Hematopoietic multipotent progenitor cell treated with erythropoietin and hydrocortisone succinate and interleukin-3 and kit ligand, for 4 days (in vitro differentiated cells): Measurements from ENCODE around the gene PLEKHM1.
"Not testable (repeated sequence)": the region's sequence is repeated elsewhere in the genome, so short reads cannot be mapped to it uniquely, and the experiment has no call there.

Source experiments
- DNase-seq: peaks from one replicate; pipeline ENCODE4 v3.0.0-alpha.2; 2015

PLEKHM1 gene

DNA sequence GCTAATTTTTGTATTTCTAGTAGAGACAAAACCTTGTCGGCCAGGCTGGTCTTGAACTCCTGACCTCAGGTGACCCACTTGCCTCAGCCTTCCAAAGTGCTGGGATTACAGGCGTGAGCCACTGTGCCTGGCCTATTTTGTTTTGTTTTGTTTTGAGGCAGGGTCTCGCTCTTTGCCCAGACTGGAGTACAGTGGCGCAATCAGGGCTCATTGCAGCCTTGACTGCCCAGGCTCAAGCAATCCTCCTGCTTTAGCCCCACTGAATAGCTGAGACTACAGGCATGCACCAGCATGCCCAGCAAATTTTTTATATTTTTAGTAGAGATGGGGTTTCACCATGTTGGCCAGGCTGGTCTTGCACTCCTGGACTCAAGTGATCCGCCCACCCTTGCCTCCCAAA lies 30.1 kb downstream of the PLEKHM1 start:
- not testable (repeated sequence) for DNase-seq

GRCh38 chr17:45454341-45454740 lies 36.2 kb downstream of the PLEKHM1 start:
- not testable (repeated sequence) for DNase-seq

DNA sequence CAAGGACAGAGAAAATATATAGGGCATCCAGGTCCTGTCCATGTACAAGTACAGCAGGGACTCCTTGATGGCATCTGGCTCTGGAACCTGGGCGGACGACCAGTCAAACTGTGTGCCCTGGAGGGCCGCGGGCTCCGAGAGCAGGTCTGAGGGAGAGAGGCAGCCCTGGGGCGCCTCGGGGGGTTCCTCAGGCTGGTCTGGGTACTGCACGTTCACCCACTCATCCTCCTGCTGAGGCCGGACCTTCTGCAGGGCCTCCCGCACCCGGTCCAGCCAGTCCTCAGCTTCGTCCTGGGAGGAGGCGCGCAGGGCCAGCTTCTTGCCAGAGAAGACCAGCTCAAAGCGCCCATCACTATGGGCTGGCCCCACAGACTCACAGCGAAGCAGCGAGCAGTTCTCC lies 36.8 kb downstream of the PLEKHM1 start:
- not testable (repeated sequence) for DNase-seq

- not testable (repeated sequence) for DNase-seq
These were observed 37.3 kb downstream of the PLEKHM1 start for GRCh38 chr17:45453225-45453534.

DNA sequence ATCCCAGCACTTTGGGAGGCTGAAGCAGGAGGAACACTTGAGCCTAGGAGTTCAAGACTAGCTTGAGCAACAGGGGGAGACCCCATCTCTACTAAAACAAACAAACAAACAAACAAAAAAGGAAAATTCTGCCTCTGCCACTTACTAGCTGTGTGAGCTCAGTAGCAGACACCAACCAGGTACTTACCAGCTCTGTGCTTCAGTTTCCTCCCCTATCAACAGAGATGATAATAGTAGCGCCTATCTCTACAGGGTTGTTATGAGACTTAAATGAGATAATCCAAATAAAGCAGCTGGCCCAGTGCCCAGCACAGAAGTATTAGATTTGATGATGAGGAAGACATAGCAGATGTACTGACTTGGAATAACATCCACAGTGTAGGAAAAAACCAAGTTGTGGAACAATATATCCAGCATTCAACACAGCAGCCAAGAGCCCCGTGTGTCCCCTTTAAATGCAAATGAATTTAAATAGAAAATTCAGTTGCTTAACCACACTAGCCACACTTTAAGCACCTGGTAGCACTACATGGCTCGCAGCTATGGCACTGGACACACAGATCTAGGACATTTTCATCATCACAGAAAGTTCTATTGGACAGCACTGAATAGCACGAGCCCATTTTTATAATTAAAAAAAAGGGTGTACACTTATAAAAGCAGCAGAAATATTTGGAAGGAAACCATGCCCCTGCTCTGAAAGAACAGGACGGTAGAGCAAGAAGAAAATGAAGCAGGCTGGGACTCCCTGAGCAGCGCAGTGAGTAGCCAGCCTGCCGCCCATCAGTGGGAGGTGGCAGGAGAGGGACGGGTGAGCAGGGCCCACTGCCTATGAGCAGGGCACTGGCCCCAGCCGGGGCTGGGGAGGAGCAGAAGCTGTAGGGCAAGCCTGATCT lies 37.9 kb downstream of the PLEKHM1 start:
- DNase-seq: not testable (repeated sequence)

DNA sequence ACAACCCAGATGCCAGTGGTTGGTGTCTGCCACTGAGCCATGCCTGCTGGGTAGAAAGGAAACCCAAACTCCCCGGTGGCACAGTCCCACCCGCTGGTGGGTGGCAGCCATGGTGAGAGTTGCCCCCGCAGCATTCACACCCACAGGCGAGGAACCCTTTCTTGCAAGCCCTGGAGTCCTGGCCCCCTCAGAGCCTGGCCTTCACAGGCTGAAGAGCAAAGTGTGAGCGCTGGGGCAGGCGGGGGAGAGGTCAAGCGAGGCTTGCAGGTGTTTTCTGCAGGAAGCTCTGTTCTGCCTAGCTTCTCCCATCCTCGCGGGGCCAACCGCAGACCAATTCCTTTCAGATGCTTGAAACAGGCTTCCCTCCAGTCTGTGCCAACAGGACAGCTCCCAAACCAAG lies 38.9 kb downstream of the PLEKHM1 start:
- DNase-seq: not testable (repeated sequence)

- no peak for DNase-seq
These were observed 39.4 kb downstream of the PLEKHM1 start for GRCh38 chr17:45451131-45451530.

DNA sequence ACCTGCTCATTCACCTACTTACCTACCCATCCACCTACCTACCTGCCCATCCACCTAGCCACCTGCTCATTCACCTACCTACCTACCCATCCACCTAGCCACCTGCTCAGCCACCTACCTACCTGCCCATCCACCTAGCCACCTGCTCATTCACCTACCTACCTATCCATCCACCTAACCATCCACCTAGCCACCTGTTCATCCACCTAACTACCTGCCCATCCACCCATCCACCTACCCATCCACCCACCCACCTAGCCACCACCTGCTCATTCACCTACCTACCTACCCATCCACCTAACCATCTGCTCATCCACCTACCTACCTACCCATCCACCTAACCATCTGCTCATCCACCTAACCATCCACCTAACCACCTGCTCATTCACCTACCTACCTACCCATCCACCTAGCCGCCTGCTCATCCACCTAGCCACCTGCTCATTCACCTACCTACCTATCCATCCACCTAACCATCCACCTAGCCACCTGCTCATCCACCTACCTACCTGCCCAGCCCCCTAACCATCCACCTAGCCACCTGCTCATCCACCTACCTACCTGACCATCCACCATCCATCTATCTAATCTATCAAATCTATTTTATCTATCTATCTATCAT lies 40.7 kb downstream of the PLEKHM1 start:
- not testable (repeated sequence) for DNase-seq

GRCh38 chr17:45449260-45449659 lies 41.3 kb downstream of the PLEKHM1 start:
- DNase-seq: not testable (repeated sequence)

- DNase-seq: not testable (repeated sequence)
These were observed 42.0 kb downstream of the PLEKHM1 start for GRCh38 chr17:45448483-45448882.

GRCh38 chr17:45448066-45448465 lies 42.5 kb downstream of the PLEKHM1 start:
- DNase-seq: not testable (repeated sequence)

GRCh38 chr17:45447650-45448049 lies 42.9 kb downstream of the PLEKHM1 start:
- DNase-seq: not testable (repeated sequence)

GRCh38 chr17:45446872-45447625 lies 43.5 kb downstream of the PLEKHM1 start:
- not testable (repeated sequence) for DNase-seq

- peak; percentile 68 for DNase-seq
These were observed 44.4 kb downstream of the PLEKHM1 start for GRCh38 chr17:45445901-45446743.

- DNase-seq: not testable (repeated sequence)
These were observed 45.4 kb downstream of the PLEKHM1 start for GRCh38 chr17:45444856-45445820.

DNA sequence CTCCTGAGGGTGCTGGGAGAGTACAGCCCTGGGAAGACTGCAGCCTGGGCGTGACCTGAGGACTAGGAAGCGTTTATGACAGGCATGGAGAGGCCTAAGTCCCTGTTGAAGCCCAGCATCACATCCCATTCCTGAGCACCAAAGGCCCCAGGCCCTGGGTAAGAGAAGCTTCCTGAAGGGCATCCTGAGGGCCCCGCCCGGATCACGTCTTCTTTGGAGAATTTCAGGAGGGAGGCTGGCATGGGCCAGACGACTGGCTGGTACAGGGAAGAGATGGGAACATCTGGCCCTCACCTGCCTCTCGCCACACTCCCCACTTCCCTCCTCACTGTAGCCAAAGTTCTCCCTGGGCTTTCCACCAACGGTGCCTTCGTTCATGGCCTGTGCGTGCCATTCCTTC lies 46.2 kb downstream of the PLEKHM1 start:
- not testable (repeated sequence) for DNase-seq

DNA sequence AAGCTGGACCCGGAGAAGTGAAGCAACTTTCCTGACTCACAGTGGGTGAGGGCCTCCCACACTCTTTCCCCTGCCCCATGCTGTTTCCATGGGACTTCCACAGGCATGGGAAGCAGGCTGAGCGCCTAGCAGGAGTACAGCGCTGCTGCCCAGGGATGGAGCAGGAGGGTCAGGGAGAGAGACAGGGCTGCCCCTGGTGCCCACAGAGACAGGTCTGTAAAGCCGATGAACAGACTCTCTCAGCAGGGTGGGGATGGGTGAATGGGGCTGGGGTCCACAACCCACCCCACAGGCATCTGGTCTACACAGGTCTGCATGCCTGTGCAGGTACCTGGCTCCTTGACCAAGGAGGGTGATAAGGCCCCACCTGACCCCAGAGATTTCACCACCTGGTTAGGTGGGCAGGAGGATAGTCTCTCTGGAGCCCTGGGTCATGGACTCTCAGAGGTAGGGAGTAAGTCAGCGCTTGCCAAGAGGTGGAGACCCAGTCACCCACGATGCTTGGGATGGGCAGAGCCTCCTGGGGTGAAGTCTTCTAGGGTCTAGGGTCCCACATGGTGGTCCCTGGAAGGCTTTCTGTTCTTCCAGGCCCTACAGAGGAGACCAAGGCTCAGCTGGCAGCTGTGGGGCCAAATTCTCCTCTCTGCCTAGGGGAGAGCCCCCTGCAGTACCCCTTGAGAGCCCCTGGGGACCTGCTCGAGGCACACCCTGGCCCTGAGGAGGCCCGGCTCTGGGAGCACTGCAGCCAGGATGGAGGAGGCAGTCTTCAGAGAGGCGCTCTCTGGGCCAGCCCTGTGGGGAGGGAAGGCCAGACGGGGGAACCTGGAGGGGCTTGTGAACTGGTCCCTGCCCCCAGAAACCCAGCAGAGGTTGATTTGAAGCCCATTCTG lies 46.9 kb downstream of the PLEKHM1 start:
- not testable (repeated sequence) for DNase-seq

GRCh38 chr17:45441526-45442310 lies 48.8 kb downstream of the PLEKHM1 start:
- no peak for DNase-seq

- DNase-seq: not testable (repeated sequence)
These were observed 49.5 kb downstream of the PLEKHM1 start for GRCh38 chr17:45440839-45441515.
